SK-N-SH (cell line): Measurements from ENCODE around the gene MSS51. TPM values are rescaled to one million over a fixed set of nuclear protein-coding genes. Genes with fewer than 3 reads are reported as not detected.

Experiments
- CTCF ChIA-PET: fragments of 300-600, 350-600 bp; formaldehyde crosslinking; extraction: SDS; loops from one replicate; lab custom pipeline; 2021; lab: Yijun Ruan, JAX
- POLR2A ChIA-PET: fragments of 350-600 bp; sonication (Branson Sonifier 250); formaldehyde crosslinking; extraction: SDS; loops from one replicate; lab custom pipeline; 2020; ENCODE audit warnings: antibody characterized with exemption, inconsistent platforms; lab: Yijun Ruan, JAX
- DNase-seq: peaks from one replicate; pipeline ENCODE4 v3.0.0; 2012
- H2AFZ ChIP-seq: fragments of 200-600 bp; sonication (generic); 2 replicates; pipeline ENCODE4 v1.8.1; 2016; ENCODE audit warnings: antibody characterized with exemption, mild to moderate bottlenecking, low read depth
- H3F3A ChIP-seq: fragments of 200-600 bp; sonication (generic); replicated peaks from 2 replicates; pipeline ENCODE3; 2016; ENCODE audit warnings: antibody characterized with exemption, mild to moderate bottlenecking; ENCODE audit not compliant: insufficient read depth
- H3K27ac ChIP-seq, 2 experiments: fragments of 200-500 bp in 1 of 2; fragments of 200-600 bp in 1 of 2; sonication (Bioruptor generic) in 1 of 2; sonication (generic), shearing (Covaris generic) in 1 of 2; 2 replicates each; pipeline versions ENCODE4 v1.5.1 to v1.6.1; 2014 to 2016; ENCODE audit warnings: low read depth in 2 of 2, inconsistent platforms in 1 of 2, low read length in 1 of 2, mild to moderate bottlenecking in 1 of 2, mixed read lengths in 1 of 2
- H3K27me3 ChIP-seq: fragments of 200-600 bp; sonication (generic), shearing (Covaris generic); 2 replicates; pipeline ENCODE4 v1.6.1; 2016; ENCODE audit warnings: mixed run types; ENCODE audit not compliant: insufficient read depth
- H3K36me3 ChIP-seq, 2 experiments: fragments of 200-500 bp in 1 of 2; fragments of 200-600 bp in 1 of 2; sonication (Bioruptor generic) in 1 of 2; sonication (generic) in 1 of 2; replicated peaks in 1 of 2; 2 replicates each; pipeline versions ENCODE3 to v1.5.1; 2014 to 2016; ENCODE audit warnings: low read length in 1 of 2, mild to moderate bottlenecking in 1 of 2; ENCODE audit not compliant: insufficient read depth in 2 of 2, control insufficient read depth in 1 of 2
- H3K4me1 ChIP-seq, 2 experiments: fragments of 200-500 bp in 1 of 2; fragments of 200-600 bp in 1 of 2; sonication (Bioruptor generic) in 1 of 2; sonication (generic), shearing (Covaris generic) in 1 of 2; 2 replicates each; pipeline versions ENCODE4 v1.5.1 to v1.6.1; 2014 to 2016; ENCODE audit warnings: low read depth in 1 of 2, low read length in 1 of 2, mixed run types in 1 of 2; ENCODE audit not compliant: insufficient read depth in 2 of 2, control insufficient read depth in 1 of 2
- H3K4me2 ChIP-seq: fragments of 200-600 bp; sonication (generic), shearing (Covaris generic); 2 replicates; pipeline ENCODE4 v1.6.1; 2017; ENCODE audit warnings: mixed run types
- H3K4me3 ChIP-seq, 2 experiments: fragments of 200-500 bp in 1 of 2; fragments of 200-600 bp in 1 of 2; sonication (Bioruptor generic) in 1 of 2; sonication (generic), shearing (Covaris generic) in 1 of 2; 2 replicates each; pipeline versions ENCODE4 v1.5.1 to v1.8.1; 2014 to 2016; ENCODE audit warnings: low read depth in 2 of 2, inconsistent platforms in 1 of 2, low read length in 1 of 2, mild to moderate bottlenecking in 1 of 2, mixed read lengths in 1 of 2, moderate library complexity in 1 of 2
- H3K79me2 ChIP-seq: fragments of 200-600 bp; sonication (generic); 2 replicates; pipeline ENCODE4 v1.8.1; 2017; ENCODE audit warnings: mild to moderate bottlenecking; ENCODE audit not compliant: insufficient read depth
- H3K9ac ChIP-seq: fragments of 200-600 bp; sonication (generic); 2 replicates; pipeline ENCODE4 v1.6.1; 2017; ENCODE audit warnings: mixed run types
- H3K9me2 ChIP-seq: fragments of 200-600 bp; sonication (generic); 2 replicates; pipeline ENCODE4 v1.6.1; 2017; ENCODE audit warnings: mixed run types
- H3K9me3 ChIP-seq: fragments of 200-600 bp; sonication (generic); 2 replicates; pipeline ENCODE4 v1.6.1; 2017; ENCODE audit warnings: mixed run types, mild to moderate bottlenecking, moderate library complexity
- H4K20me1 ChIP-seq: fragments of 200-600 bp; sonication (generic); 2 replicates; pipeline ENCODE4 v1.6.1; 2017; ENCODE audit warnings: mild to moderate bottlenecking, mixed run types; ENCODE audit not compliant: insufficient read depth
- CHD2 ChIP-seq: fragments of 150-350 bp; IDR thresholded peaks from 2 replicates; pipeline ENCODE4 v1.6.1; 2018; ENCODE audit warnings: low read length; ENCODE audit not compliant: partially characterized antibody
- ELF1 ChIP-seq: IDR thresholded peaks from 2 replicates; pipeline ENCODE4 v1.4.0; 2012
- EP300 ChIP-seq, 2 experiments: IDR thresholded peaks; 2 replicates each; pipeline versions ENCODE4 v1.4.0 to v1.6.1; 2012; ENCODE audit warnings: borderline replicate concordance in 1 of 2, low read depth in 1 of 2, low read length in 1 of 2
- EZH2phosphoT487 ChIP-seq: fragments of 200-600 bp; sonication (generic); IDR thresholded peaks from 2 replicates; pipeline ENCODE4 v1.6.1; 2017; ENCODE audit warnings: low read depth, mixed run types, mild to moderate bottlenecking, antibody characterized with exemption, moderate library complexity, borderline replicate concordance
- FOXM1 ChIP-seq: IDR thresholded peaks from 2 replicates; pipeline ENCODE4 v1.4.0; 2012; ENCODE audit warnings: low read depth, mild to moderate bottlenecking
- GABPA ChIP-seq: IDR thresholded peaks from 2 replicates; pipeline ENCODE4 v1.4.0; 2012; ENCODE audit warnings: low read depth, mild to moderate bottlenecking
- GATA2 ChIP-seq: sonication (generic); formaldehyde crosslinking; IDR thresholded peaks from 2 replicates; pipeline ENCODE4 v1.5.0; 2020; ENCODE audit warnings: mild to moderate bottlenecking, missing genetic modification reagents
- JUND ChIP-seq: IDR thresholded peaks from 2 replicates; pipeline ENCODE4 v1.4.0; 2012
- MXI1 ChIP-seq: IDR thresholded peaks from 2 replicates; pipeline ENCODE4 v1.6.1; 2012; ENCODE audit warnings: mild to moderate bottlenecking, low read depth, low read length, improper control_type of control experiment
- NFIC ChIP-seq: IDR thresholded peaks from 2 replicates; pipeline ENCODE4 v1.4.0; 2012; ENCODE audit warnings: borderline replicate concordance
- POLR2AphosphoS5 ChIP-seq: IDR thresholded peaks from 2 replicates; pipeline ENCODE4 v1.6.1; 2012; ENCODE audit warnings: low read depth, low read length
- RAD21 ChIP-seq: IDR thresholded peaks from 2 replicates; pipeline ENCODE4 v1.6.1; 2012; ENCODE audit warnings: mild to moderate bottlenecking, low read length
- RCOR1 ChIP-seq: fragments of 150-350 bp; IDR thresholded peaks from 2 replicates; pipeline ENCODE4 v1.6.1; 2017; ENCODE audit warnings: antibody characterized with exemption, low read length
- RXRA ChIP-seq: IDR thresholded peaks from 2 replicates; pipeline ENCODE4 v1.4.0; 2012; ENCODE audit warnings: low read depth, mild to moderate bottlenecking, borderline replicate concordance
- SMC3 ChIP-seq: IDR thresholded peaks from 2 replicates; pipeline ENCODE4 v1.6.1; 2012; ENCODE audit warnings: low read depth, low read length, improper control_type of control experiment
- TAF1 ChIP-seq: IDR thresholded peaks from 2 replicates; pipeline ENCODE4 v1.6.1; 2012; ENCODE audit warnings: low read depth, mild to moderate bottlenecking, low read length, moderate library complexity, borderline replicate concordance
- TCF12 ChIP-seq: IDR thresholded peaks from 2 replicates; pipeline ENCODE4 v1.4.0; 2012
- TEAD4 ChIP-seq: IDR thresholded peaks from 2 replicates; pipeline ENCODE4 v1.4.0; 2012; ENCODE audit warnings: mild to moderate bottlenecking, borderline replicate concordance; ENCODE audit not compliant: insufficient read depth
- YY1 ChIP-seq: IDR thresholded peaks from 2 replicates; pipeline ENCODE4 v1.4.0; 2012; ENCODE audit warnings: low read depth, mild to moderate bottlenecking
- WGBS: methylation state at CpG from one replicate; pipeline ENCODE4 v1.1.6; 2017; ENCODE audit warnings: low lambda C conversion rate; 5-methylcytosine and 5-hydroxymethylcytosine counted together
- polyA plus RNA-seq, 3 experiments: library from polyadenylated mRNA; depleted of rRNA; stranded (reverse); fragments of >200 nt; gene quantifications; 2 replicates each; pipeline ENCODE4 v1.2.3, GENCODE V29; 2012
- TF ChIP-seq, protein P1 (sequence below): IDR thresholded peaks from 2 replicates; pipeline ENCODE4 v1.6.1; 2012; ENCODE audit warnings: mild to moderate bottlenecking, low read depth, low read length, moderate library complexity
- TF ChIP-seq, protein P2 (sequence below): fragments of 150-350 bp; IDR thresholded peaks from 2 replicates; pipeline ENCODE4 v1.6.1; 2017; ENCODE audit warnings: antibody characterized with exemption, low read length, low read depth, borderline replicate concordance
- TF ChIP-seq, protein P3 (sequence below): IDR thresholded peaks from 2 replicates; pipeline ENCODE4; 2012
- TF ChIP-seq, protein P4 (sequence below): IDR thresholded peaks from 2 replicates; pipeline ENCODE4 v1.4.0; 2012; ENCODE audit warnings: low read depth, borderline replicate concordance

MSS51 gene
- polyA plus RNA-seq, 1 of the 3 experiments (the other 2 are of a cell fraction), result 0.95 TPM

DNA sequence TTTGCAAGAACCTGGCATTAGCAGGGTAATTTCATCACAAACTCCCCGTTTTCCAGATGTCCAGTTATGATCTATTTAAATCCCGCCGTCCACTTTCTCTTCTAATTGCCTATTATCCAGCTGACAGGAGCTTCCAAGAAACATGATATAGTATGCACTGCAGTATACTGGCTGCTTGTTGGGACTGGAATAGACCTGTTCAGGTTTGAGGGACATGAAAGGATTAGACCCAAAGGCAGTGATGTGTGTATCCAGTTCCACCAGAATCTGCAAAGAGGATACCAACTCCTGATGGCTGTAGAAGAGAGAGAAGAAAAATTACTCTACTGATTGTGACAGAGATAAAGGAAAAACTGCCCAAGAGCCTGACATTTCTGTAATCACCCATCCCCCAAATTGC, 8.9 kb downstream of the MSS51 start:
- peaks cover 17 to 38% of the 10 kb centered on the region in 2 experiments for H3K36me3 ChIP-seq
- H3K79me2 ChIP-seq, result no peaks in the 10 kb centered on the region
- no peak overlapping the region for H2AFZ ChIP-seq
- no peaks in the 10 kb centered on the region for H3F3A ChIP-seq
- H3K4me1 ChIP-seq, result no peaks in the 10 kb centered on the region
- peak; percentile 14 for DNase-seq
- no peak overlapping the region for H3K9ac ChIP-seq
- H3K4me3 ChIP-seq, result no peak overlapping the region
- ChIA-PET POLR2A (no interaction called here), CTCF (no interaction called here)
- no peaks in the 10 kb centered on the region for H3K9me3 ChIP-seq
- H3K4me2 ChIP-seq, result no peak overlapping the region
- no peak for TF ChIP-seq RAD21
- TF ChIP-seq, protein P1, sequence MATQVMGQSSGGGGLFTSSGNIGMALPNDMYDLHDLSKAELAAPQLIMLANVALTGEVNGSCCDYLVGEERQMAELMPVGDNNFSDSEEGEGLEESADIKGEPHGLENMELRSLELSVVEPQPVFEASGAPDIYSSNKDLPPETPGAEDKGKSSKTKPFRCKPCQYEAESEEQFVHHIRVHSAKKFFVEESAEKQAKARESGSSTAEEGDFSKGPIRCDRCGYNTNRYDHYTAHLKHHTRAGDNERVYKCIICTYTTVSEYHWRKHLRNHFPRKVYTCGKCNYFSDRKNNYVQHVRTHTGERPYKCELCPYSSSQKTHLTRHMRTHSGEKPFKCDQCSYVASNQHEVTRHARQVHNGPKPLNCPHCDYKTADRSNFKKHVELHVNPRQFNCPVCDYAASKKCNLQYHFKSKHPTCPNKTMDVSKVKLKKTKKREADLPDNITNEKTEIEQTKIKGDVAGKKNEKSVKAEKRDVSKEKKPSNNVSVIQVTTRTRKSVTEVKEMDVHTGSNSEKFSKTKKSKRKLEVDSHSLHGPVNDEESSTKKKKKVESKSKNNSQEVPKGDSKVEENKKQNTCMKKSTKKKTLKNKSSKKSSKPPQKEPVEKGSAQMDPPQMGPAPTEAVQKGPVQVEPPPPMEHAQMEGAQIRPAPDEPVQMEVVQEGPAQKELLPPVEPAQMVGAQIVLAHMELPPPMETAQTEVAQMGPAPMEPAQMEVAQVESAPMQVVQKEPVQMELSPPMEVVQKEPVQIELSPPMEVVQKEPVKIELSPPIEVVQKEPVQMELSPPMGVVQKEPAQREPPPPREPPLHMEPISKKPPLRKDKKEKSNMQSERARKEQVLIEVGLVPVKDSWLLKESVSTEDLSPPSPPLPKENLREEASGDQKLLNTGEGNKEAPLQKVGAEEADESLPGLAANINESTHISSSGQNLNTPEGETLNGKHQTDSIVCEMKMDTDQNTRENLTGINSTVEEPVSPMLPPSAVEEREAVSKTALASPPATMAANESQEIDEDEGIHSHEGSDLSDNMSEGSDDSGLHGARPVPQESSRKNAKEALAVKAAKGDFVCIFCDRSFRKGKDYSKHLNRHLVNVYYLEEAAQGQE, result no peak
- TF ChIP-seq RCOR1, result no peak
- TF ChIP-seq EZH2phosphoT487, result no peak
- no peak for TF ChIP-seq NFIC
- no peak for TF ChIP-seq FOXM1
- no peak for TF ChIP-seq GATA2
- no peak for TF ChIP-seq ELF1
- no peak for TF ChIP-seq YY1
- no peak for TF ChIP-seq TAF1
- TF ChIP-seq, protein P2, sequence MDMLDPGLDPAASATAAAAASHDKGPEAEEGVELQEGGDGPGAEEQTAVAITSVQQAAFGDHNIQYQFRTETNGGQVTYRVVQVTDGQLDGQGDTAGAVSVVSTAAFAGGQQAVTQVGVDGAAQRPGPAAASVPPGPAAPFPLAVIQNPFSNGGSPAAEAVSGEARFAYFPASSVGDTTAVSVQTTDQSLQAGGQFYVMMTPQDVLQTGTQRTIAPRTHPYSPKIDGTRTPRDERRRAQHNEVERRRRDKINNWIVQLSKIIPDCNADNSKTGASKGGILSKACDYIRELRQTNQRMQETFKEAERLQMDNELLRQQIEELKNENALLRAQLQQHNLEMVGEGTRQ, result no peak
- no peak for TF ChIP-seq CHD2
- no peaks in the 10 kb centered on the region for H4K20me1 ChIP-seq
- H3K9me2 ChIP-seq, result no peaks in the 10 kb centered on the region
- no peaks in the 10 kb centered on the region for H3K27me3 ChIP-seq
- WGBS, result 66% methylated on average over 3 of the region's 3 CpGs
- H3K27ac ChIP-seq, result no peak overlapping the region; a peak in 1 of 4 replicates

DNA sequence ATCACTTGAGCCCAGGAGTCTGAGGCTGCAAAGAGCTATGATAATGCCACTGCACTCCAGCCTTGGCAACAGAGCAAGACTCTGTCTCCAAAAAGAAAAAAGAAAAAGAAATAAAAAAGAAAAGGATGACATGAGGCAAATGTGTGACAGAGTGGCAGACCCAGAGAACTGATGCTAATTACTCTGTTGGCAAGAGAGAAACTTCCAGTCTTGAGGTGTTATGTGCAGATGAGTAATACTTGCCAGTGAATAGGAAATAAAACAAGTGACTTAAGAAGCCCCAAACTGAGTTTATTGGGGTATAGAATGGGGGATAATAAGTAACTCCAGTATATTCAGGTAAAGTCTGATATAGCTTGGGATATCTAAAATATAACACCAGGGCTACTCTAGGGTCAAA, 10.1 kb downstream of the MSS51 start:
- Histone ChIP-seq H3K4me1 (no peaks in the 10 kb centered on the region), H3K9me3 (no peaks in the 10 kb centered on the region), H2AFZ (no peak overlapping the region), H4K20me1 (no peaks in the 10 kb centered on the region), H3K27me3 (no peaks in the 10 kb centered on the region), H3K79me2 (no peaks in the 10 kb centered on the region), H3K27ac (no peak overlapping the region), H3K9me2 (no peaks in the 10 kb centered on the region), H3K36me3 (peaks cover 16 to 36% of the 10 kb centered on the region in 2 experiments), H3K4me3 (no peak overlapping the region), H3K9ac (no peak overlapping the region), H3K4me2 (no peak overlapping the region), H3F3A (peaks cover 3% of the 10 kb centered on the region)
- POLR2A ChIA-PET, result no interaction called here
- CTCF ChIA-PET, result no interaction called here
- no peak for DNase-seq
- TF ChIP-seq MXI1 (no peak), CHD2 (no peak), JUND (no peak), TEAD4 (no peak), TCF12 (no peak), POLR2AphosphoS5 (no peak), SMC3 (no peak), GABPA (no peak), EP300 (IDR thresholded peaks at IDR 0.05; ENCODE audit: borderline replicate concordance in 1 of 2, low read depth in 1 of 2, low read length in 1 of 2) (no peak), RXRA (no peak), RAD21 (no peak)
- TF ChIP-seq, protein P3, sequence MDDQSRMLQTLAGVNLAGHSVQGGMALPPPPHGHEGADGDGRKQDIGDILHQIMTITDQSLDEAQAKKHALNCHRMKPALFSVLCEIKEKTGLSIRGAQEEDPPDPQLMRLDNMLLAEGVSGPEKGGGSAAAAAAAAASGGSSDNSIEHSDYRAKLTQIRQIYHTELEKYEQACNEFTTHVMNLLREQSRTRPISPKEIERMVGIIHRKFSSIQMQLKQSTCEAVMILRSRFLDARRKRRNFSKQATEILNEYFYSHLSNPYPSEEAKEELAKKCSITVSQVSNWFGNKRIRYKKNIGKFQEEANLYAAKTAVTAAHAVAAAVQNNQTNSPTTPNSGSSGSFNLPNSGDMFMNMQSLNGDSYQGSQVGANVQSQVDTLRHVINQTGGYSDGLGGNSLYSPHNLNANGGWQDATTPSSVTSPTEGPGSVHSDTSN, result no peak
- TF ChIP-seq, protein P4, sequence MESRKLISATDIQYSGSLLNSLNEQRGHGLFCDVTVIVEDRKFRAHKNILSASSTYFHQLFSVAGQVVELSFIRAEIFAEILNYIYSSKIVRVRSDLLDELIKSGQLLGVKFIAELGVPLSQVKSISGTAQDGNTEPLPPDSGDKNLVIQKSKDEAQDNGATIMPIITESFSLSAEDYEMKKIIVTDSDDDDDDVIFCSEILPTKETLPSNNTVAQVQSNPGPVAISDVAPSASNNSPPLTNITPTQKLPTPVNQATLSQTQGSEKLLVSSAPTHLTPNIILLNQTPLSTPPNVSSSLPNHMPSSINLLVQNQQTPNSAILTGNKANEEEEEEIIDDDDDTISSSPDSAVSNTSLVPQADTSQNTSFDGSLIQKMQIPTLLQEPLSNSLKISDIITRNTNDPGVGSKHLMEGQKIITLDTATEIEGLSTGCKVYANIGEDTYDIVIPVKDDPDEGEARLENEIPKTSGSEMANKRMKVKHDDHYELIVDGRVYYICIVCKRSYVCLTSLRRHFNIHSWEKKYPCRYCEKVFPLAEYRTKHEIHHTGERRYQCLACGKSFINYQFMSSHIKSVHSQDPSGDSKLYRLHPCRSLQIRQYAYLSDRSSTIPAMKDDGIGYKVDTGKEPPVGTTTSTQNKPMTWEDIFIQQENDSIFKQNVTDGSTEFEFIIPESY, result no peak
